RWPE2 (cell line): ENCODE results near the gene RASGEF1C.
A peak's percentile ranks its signal among the peaks of the same experiment; 100 is the strongest.

Experiments used
- ATAC-seq: fragments of 200-7000 bp; cut with Tn5 transposase; 3 replicates; pipeline ENCODE4 v1.9.1; 2021; ENCODE audit warnings: low read depth
- DNase-seq: peaks from one replicate; pipeline ENCODE4 v3.0.0-alpha.2; 2020; ENCODE audit warnings: low spot score
- H3K27ac ChIP-seq: fragments of 450-650 bp; 2 replicates; pipeline ENCODE4 v1.5.1; 2017; ENCODE audit warnings: mild to moderate bottlenecking; ENCODE audit not compliant: poor library complexity, severe bottlenecking
- H3K27me3 ChIP-seq: fragments of 250-450 bp; sonication (Bioruptor Pico); 2 replicates; pipeline ENCODE4 v1.5.1; 2021; ENCODE audit warnings: mild to moderate bottlenecking, moderate library complexity; ENCODE audit not compliant: insufficient read depth, poor library complexity, severe bottlenecking
- H3K36me3 ChIP-seq: fragments of 250-450 bp; sonication (Bioruptor Pico); 2 replicates; pipeline ENCODE4 v1.5.1; 2020; ENCODE audit warnings: low read depth, mild to moderate bottlenecking, moderate library complexity
- H3K4me1 ChIP-seq: fragments of 250-450 bp; sonication (Bioruptor Pico); 2 replicates; pipeline ENCODE4 v1.5.1; 2021; ENCODE audit warnings: mild to moderate bottlenecking, moderate library complexity; ENCODE audit not compliant: insufficient read depth, poor library complexity, severe bottlenecking
- H3K4me3 ChIP-seq: fragments of 250-450 bp; sonication (Bioruptor Pico); 2 replicates; pipeline ENCODE4 v1.5.1; 2021; ENCODE audit warnings: mild to moderate bottlenecking, moderate library complexity; ENCODE audit not compliant: severe bottlenecking
- H3K9me3 ChIP-seq: fragments of 250-450 bp; sonication (Bioruptor Pico); 2 replicates; pipeline ENCODE4 v1.5.1; 2021; ENCODE audit warnings: mild to moderate bottlenecking, moderate library complexity; ENCODE audit not compliant: severe bottlenecking
- TF ChIP-seq, protein P1 (sequence below): fragments of 450-650 bp; IDR thresholded peaks from one replicate; pipeline ENCODE4 v1.5.1; 2017; ENCODE audit warnings: mild to moderate bottlenecking, moderate library complexity; ENCODE audit not compliant: poor library complexity, severe bottlenecking

RASGEF1C gene

DNA sequence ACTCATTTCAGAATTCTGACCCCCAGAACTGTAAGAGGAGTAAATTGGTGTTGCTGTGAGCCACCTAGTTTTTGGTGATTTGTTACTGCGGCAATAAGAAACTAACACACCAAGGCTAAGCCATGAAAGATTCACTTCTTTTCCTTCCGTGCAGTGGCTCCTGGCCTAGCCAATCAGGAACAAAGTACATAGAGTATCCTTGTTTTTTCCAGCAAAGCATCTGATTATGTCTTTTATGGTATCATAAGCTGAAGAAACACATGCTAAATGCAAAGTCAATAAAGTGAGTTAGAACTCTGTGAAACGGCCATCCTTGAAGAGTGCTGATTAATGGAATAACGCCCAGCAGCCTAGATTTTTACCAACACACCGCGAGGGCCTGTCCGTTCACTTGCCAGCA lies 148.8 kb downstream of the RASGEF1C start:
- H3K36me3 ChIP-seq: no peaks in the 10 kb centered on the region
- DNase-seq: no peak
- no peaks in the 10 kb centered on the region for H3K9me3 ChIP-seq
- no peak overlapping the region for H3K27ac ChIP-seq
- ATAC-seq: no peak
- TF ChIP-seq, protein P1, sequence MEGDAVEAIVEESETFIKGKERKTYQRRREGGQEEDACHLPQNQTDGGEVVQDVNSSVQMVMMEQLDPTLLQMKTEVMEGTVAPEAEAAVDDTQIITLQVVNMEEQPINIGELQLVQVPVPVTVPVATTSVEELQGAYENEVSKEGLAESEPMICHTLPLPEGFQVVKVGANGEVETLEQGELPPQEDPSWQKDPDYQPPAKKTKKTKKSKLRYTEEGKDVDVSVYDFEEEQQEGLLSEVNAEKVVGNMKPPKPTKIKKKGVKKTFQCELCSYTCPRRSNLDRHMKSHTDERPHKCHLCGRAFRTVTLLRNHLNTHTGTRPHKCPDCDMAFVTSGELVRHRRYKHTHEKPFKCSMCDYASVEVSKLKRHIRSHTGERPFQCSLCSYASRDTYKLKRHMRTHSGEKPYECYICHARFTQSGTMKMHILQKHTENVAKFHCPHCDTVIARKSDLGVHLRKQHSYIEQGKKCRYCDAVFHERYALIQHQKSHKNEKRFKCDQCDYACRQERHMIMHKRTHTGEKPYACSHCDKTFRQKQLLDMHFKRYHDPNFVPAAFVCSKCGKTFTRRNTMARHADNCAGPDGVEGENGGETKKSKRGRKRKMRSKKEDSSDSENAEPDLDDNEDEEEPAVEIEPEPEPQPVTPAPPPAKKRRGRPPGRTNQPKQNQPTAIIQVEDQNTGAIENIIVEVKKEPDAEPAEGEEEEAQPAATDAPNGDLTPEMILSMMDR: no peak
- peaks cover 11% of the 10 kb centered on the region for H3K4me1 ChIP-seq
- no peaks in the 10 kb centered on the region for H3K27me3 ChIP-seq
- no peak overlapping the region for H3K4me3 ChIP-seq

- H3K9me3 ChIP-seq: no peaks in the 10 kb centered on the region
- H3K27me3 ChIP-seq: no peaks in the 10 kb centered on the region
- H3K36me3 ChIP-seq: no peaks in the 10 kb centered on the region
- ATAC-seq (no peak), DNase-seq (no peak)
- H3K27ac ChIP-seq: no peak overlapping the region
- TF ChIP-seq, protein P1: no peak
- H3K4me1 ChIP-seq: peaks cover 11% of the 10 kb centered on the region
- H3K4me3 ChIP-seq: no peak overlapping the region
Observed at GRCh38 chr5:180059326-180059725, 149.7 kb downstream of the RASGEF1C start.

- DNase-seq (no peak), ATAC-seq (no peak)
- Histone ChIP-seq H3K36me3 (no peaks in the 10 kb centered on the region), H3K4me1 (peaks cover 11% of the 10 kb centered on the region), H3K9me3 (no peaks in the 10 kb centered on the region), H3K27ac (peak overlapping the region; percentile 6), H3K4me3 (no peak overlapping the region), H3K27me3 (no peaks in the 10 kb centered on the region)
- TF ChIP-seq, protein P1: no peak
Observed at GRCh38 chr5:180056153-180056552, 152.9 kb downstream of the RASGEF1C start.

- TF ChIP-seq, protein P1: no peak
- H3K27me3 ChIP-seq: no peaks in the 10 kb centered on the region
- DNase-seq: no peak
- no peak overlapping the region for H3K4me3 ChIP-seq
- no peaks in the 10 kb centered on the region for H3K36me3 ChIP-seq
- no peaks in the 10 kb centered on the region for H3K9me3 ChIP-seq
- ATAC-seq: no peak
- H3K4me1 ChIP-seq: peaks cover 11% of the 10 kb centered on the region
- no peak overlapping the region for H3K27ac ChIP-seq
Observed at GRCh38 chr5:180054226-180054625, 154.8 kb downstream of the RASGEF1C start.

DNA sequence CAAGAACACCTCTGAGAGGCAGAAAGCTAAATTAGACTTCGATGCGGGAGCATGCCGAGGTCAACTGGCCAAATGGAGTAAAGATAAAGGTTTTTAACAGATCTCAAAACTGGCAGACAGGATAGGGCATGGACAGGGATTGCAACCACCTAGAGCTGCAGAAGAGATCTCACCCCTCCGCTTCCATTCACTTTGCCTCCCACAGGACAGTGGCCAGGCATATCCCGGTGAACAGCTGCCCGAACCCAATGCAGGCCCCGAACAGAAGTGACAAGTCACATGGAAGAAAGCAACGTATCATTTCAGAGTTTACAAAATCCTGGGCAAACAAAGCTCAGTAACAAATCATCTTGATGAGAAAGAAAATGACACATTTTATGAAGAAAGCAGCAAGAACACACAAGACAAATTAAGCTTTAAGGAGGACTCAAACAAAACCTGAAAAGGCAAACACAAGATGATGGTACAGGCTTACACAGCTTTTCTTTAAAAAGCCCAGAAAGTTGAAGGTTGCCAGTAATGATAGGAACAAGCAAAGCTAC lies 155.9 kb downstream of the RASGEF1C start:
- Histone ChIP-seq H3K4me1 (peaks cover 11% of the 10 kb centered on the region), H3K27ac (no peak overlapping the region), H3K36me3 (no peaks in the 10 kb centered on the region), H3K27me3 (no peaks in the 10 kb centered on the region), H3K9me3 (no peaks in the 10 kb centered on the region), H3K4me3 (no peak overlapping the region)
- TF ChIP-seq, protein P1: no peak
- DNase-seq: no peak
- no peak for ATAC-seq
